HepG2 (cell line): ENCODE measurements around the gene ANKFY1. TPM values are rescaled to one million over a fixed set of nuclear protein-coding genes. Genes with fewer than 3 reads are reported as not detected.

Experiments
- ATAC-seq: fragments of 200-7000 bp; cut with Tn5 transposase; 3 replicates; pipeline ENCODE4 v1.9.1; 2020; ENCODE audit warnings: mild to moderate bottlenecking, moderate library complexity
- BruUV-seq: library from RNA; stranded (reverse); fragments of 400-500 nt; replicated peaks from 2 replicates; lab custom pipeline; 2021; lab: Mats Ljungman, UMichigan
- CTCF ChIA-PET: fragments of 300-600 bp; formaldehyde crosslinking; extraction: SDS; loops from one replicate; lab custom pipeline; 2021; ENCODE audit warnings: low total read pairs, inconsistent platforms, low intra/inter-chr PET ratio; lab: Yijun Ruan, JAX
- POLR2A ChIA-PET: fragments of 350-600 bp; sonication (Branson Sonifier 250); formaldehyde crosslinking; loops from one replicate; lab custom pipeline; 2020; ENCODE audit warnings: antibody characterized with exemption, inconsistent platforms; lab: Yijun Ruan, JAX
- DNase-seq: peaks from one replicate; pipeline ENCODE4 v3.0.0-alpha.2; 2015; ENCODE audit warnings: low spot score
- FAIRE-seq: peaks from 3 replicates; lab custom pipeline; 2011; peaks lifted over from hg19 to GRCh38; lab: Jason Lieb, UNC
- H2AFZ ChIP-seq: one replicate; pipeline ENCODE4 v1.6.1; 2011; ENCODE audit warnings: low read length, inconsistent platforms
- H3K27ac ChIP-seq: fragments of 300-600 bp; 3 replicates; pipeline ENCODE4 v1.8.0; 2011; ENCODE audit warnings: mixed run types, mild to moderate bottlenecking, mixed read lengths, low read length, inconsistent platforms; ENCODE audit not compliant: insufficient read depth; ENCODE audit errors: extremely low read length
- H3K27me3 ChIP-seq, 2 experiments: fragments of 200-600 bp in 1 of 2; 2 replicates in 1 of 2; 3 replicates in 1 of 2; pipeline versions ENCODE4 v1.6.0 to v1.8.0; 2011; ENCODE audit warnings: low read length in 2 of 2, mild to moderate bottlenecking in 2 of 2, moderate library complexity in 2 of 2, inconsistent platforms in 1 of 2; ENCODE audit not compliant: insufficient read depth in 2 of 2, control insufficient read depth in 1 of 2
- H3K36me3 ChIP-seq, 2 experiments: fragments of 200-600 bp in 1 of 2; replicated peaks in 1 of 2; 2 replicates in 1 of 2; 3 replicates in 1 of 2; pipeline versions ENCODE4 v1.5.1 to v1.8.0; 2011; ENCODE audit warnings: low read length in 2 of 2, inconsistent platforms in 1 of 2; ENCODE audit not compliant: insufficient read depth in 2 of 2, control insufficient read depth in 1 of 2
- H3K4me1 ChIP-seq: 2 replicates; pipeline ENCODE4 v1.5.1; 2012; ENCODE audit warnings: low read length, inconsistent platforms; ENCODE audit not compliant: insufficient read depth
- H3K4me2 ChIP-seq: 2 replicates; pipeline ENCODE4 v1.6.0; 2011; ENCODE audit warnings: low read depth, low read length, inconsistent platforms
- H3K4me3 ChIP-seq, 3 experiments: fragments of 200-600 bp in 1 of 3; sonication (generic), shearing (Covaris generic) in 1 of 3; replicated peaks in 1 of 3; 2 replicates each; pipeline ENCODE4 v1.5.1; 2011 to 2016; ENCODE audit warnings: low read length in 3 of 3, inconsistent platforms in 2 of 3, low read depth in 2 of 3, mild to moderate bottlenecking in 2 of 3, control low read depth in 1 of 3, mixed read lengths in 1 of 3; ENCODE audit not compliant: insufficient read depth in 1 of 3
- H3K79me2 ChIP-seq: one replicate; pipeline ENCODE4 v1.6.1; 2011; ENCODE audit warnings: low read length, inconsistent platforms; ENCODE audit not compliant: insufficient read depth
- H3K9ac ChIP-seq: 2 replicates; pipeline ENCODE4 v1.6.0; 2011; ENCODE audit warnings: mild to moderate bottlenecking, low read depth, low read length, inconsistent platforms; ENCODE audit not compliant: insufficient read depth
- H3K9me3 ChIP-seq: 2 replicates; pipeline ENCODE4 v1.5.1; 2012; ENCODE audit warnings: mild to moderate bottlenecking, low read length
- H4K20me1 ChIP-seq: 2 replicates; pipeline ENCODE4 v1.6.0; 2011; ENCODE audit warnings: inconsistent platforms, mild to moderate bottlenecking, low read length, moderate library complexity; ENCODE audit not compliant: insufficient read depth
- ARNT2 ChIP-seq: sonication (generic); formaldehyde crosslinking; IDR thresholded peaks from 2 replicates; pipeline ENCODE4 v1.8.0; 2022; ENCODE audit warnings: mild to moderate bottlenecking, low read depth, missing genetic modification reagents, moderate library complexity
- E2F1 ChIP-seq: sonication (generic); formaldehyde crosslinking; IDR thresholded peaks from 2 replicates; pipeline ENCODE4 v1.5.0; 2020; ENCODE audit warnings: missing genetic modification reagents
- EP300 ChIP-seq, 3 experiments: sonication (generic) in 1 of 3; formaldehyde crosslinking in 1 of 3; IDR thresholded peaks; 2 replicates each; pipeline versions ENCODE4 v1.5.1 to v1.6.1; 2011 to 2020; ENCODE audit warnings: low read depth in 2 of 3, low read length in 2 of 3, borderline replicate concordance in 1 of 3, improper control_type of control experiment in 1 of 3, mild to moderate bottlenecking in 1 of 3, missing genetic modification reagents in 1 of 3, moderate library complexity in 1 of 3
- HHEX ChIP-seq: IDR thresholded peaks from 2 replicates; pipeline ENCODE4 v1.6.1; 2016; ENCODE audit warnings: control low read depth
- KMT2A ChIP-seq: sonication (generic); formaldehyde crosslinking; IDR thresholded peaks from 2 replicates; pipeline ENCODE4 v1.4.0; 2020; ENCODE audit warnings: missing genetic modification reagents
- MED1 ChIP-seq: sonication (generic); formaldehyde crosslinking; IDR thresholded peaks from 2 replicates; pipeline ENCODE4 v1.4.0; 2020; ENCODE audit warnings: missing genetic modification reagents
- RBFOX2 ChIP-seq: fragments of 200-400 bp; formaldehyde crosslinking; IDR thresholded peaks from 2 replicates; pipeline ENCODE4 v1.6.1; 2017; ENCODE audit warnings: low read depth, mild to moderate bottlenecking, low read length
- SMARCC2 ChIP-seq: fragments of 450-650 bp; IDR thresholded peaks from 2 replicates; pipeline ENCODE4 v1.6.1; 2017; ENCODE audit warnings: antibody characterized with exemption, mild to moderate bottlenecking
- ZNF556 ChIP-seq: sonication (generic); formaldehyde crosslinking; IDR thresholded peaks from 2 replicates; pipeline ENCODE4 v1.4.0; 2020; ENCODE audit warnings: mild to moderate bottlenecking, missing genetic modification reagents, borderline replicate concordance
- WGBS: methylation state at CpG from one replicate; pipeline ENCODE4 v1.1.6; 2017; ENCODE audit warnings: low lambda C conversion rate; 5-methylcytosine and 5-hydroxymethylcytosine counted together
- in situ Hi-C: cut with HindIII; loops from 2 replicates; pipeline ENCODE4 v1.10.0; 2017; ENCODE audit warnings: low pct_unique_long_range_greater_than_20kb; ENCODE audit not compliant: extremely low pct_ligation_motif_present
- intact Hi-C: fragments of 100-400 bp; cut with micrococcal nuclease; formaldehyde crosslinking; loops from one replicate; pipeline ENCODE4 v1.10.0; 2022; ENCODE audit not compliant: unreplicated experiment
- polyA plus RNA-seq, 8 experiments: library from polyadenylated mRNA; depleted of rRNA in 3 of 8; stranded (reverse) in 7 of 8; unstranded in 1 of 8; fragments of >200 nt; fragmentation: Illumina TruSeq in 4 of 8; extraction: Trizol in 4 of 8; gene quantifications; 2 replicates each; pipeline versions ENCODE4 v1.2.1 to v1.2.3, GENCODE V29; 2011 to 2016; ENCODE audit warnings: low read depth in 4 of 8, missing spikeins in 1 of 8, mixed read lengths in 1 of 8; ENCODE audit not compliant: insufficient read depth in 1 of 8
- total RNA-seq, 5 experiments: library from RNA; depleted of rRNA; stranded (reverse); fragments of >200 nt; fragmentation: Illumina TruSeq; extraction: Trizol; gene quantifications; 2 replicates each; pipeline ENCODE4 v1.2.3, GENCODE V29; 2016; ENCODE audit warnings: low read depth in 1 of 5
- TF ChIP-seq, protein P1 (sequence below): sonication (generic); formaldehyde crosslinking; IDR thresholded peaks from 2 replicates; pipeline ENCODE4 v1.4.0; 2020; ENCODE audit warnings: missing genetic modification reagents; ENCODE audit errors: not compliant biosample characterization

Gene ANKFY1
- total and polyA plus RNA-seq, 2 of the 13 experiments (the other 11 are each of a cell fraction or from before 2014, with no cell fraction given) = 11.9 to 16.8 TPM

GRCh38 chr17:4135489-4135888 is 128.3 kb downstream of the ANKFY1 start (continued):
- TF ChIP-seq EP300 (IDR thresholded peaks at IDR 0.05; ENCODE audit: low read depth in 2 of 2, low read length in 2 of 2) (no peak), EP300 (CRISPR knock-in tag; IDR thresholded peaks at IDR 0.05; ENCODE audit: borderline replicate concordance) (no peak), ZNF556 (CRISPR knock-in tag) (no peak), E2F1 (CRISPR knock-in tag) (no peak)
- TF ChIP-seq, protein P1, sequence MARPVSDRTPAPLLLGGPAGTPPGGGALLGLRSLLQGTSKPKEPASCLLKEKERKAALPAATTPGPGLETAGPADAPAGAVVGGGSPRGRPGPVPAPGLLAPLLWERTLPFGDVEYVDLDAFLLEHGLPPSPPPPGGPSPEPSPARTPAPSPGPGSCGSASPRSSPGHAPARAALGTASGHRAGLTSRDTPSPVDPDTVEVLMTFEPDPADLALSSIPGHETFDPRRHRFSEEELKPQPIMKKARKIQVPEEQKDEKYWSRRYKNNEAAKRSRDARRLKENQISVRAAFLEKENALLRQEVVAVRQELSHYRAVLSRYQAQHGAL = no peak

DNA sequence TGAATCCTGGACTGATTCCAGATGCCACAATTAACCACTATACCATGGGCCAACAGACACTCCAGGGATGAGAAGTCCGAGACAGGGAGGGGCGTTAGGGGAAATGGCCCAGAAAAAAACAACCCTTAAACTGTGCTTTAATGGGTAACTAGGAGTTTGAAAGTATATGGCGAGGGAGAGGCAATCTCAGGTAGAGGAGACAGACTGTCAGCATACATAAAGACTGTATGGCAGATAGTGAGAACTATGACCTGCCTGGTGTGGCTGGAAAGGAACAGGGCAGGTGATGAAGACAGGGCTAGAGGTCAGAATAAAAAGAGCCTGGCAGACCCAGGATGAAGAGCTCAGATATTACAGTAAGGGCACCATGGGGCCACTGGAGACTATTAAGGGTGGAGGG is 129.1 kb downstream of the ANKFY1 start:
- Histone ChIP-seq H3K27me3 (no peaks in the 10 kb centered on the region), H4K20me1 (no peaks in the 10 kb centered on the region), H3K9me3 (no peaks in the 10 kb centered on the region), H3K9ac (no peak overlapping the region), H3K4me3 (no peak overlapping the region), H3K79me2 (peaks cover 20% of the 10 kb centered on the region), H3K4me2 (no peak overlapping the region), H3K27ac (no peak overlapping the region), H2AFZ (no peak overlapping the region), H3K36me3 (peaks cover 1 to 12% of the 10 kb centered on the region in 2 experiments; a peak in 4 of 5 replicates), H3K4me1 (peaks cover 9% of the 10 kb centered on the region)
- CTCF ChIA-PET = no interaction called here
- TF ChIP-seq HHEX (CRISPR knock-in tag) (no peak), ARNT2 (no peak), KMT2A (no peak), SMARCC2 (no peak), RBFOX2 (no peak), MED1 (CRISPR knock-in tag) (no peak)
- ATAC-seq = no peak
- POLR2A ChIA-PET = interaction anchor here (1.3 kb wide), 1 partner anchor 8 kb away, joined by 5 read pairs; the partner anchor contains the start of genes CYB5D2 and ZZEF1
- WGBS = 80% methylated on average over 3 of the region's 3 CpGs
- no peak for FAIRE-seq
- in situ Hi-C loops (no loop called here), intact Hi-C loops (no loop called here)
- no TSS peak for BruUV-seq
- no peak for DNase-seq
